ENCODE data around the gene NELL2.
"Not testable (repeated sequence)": the region's sequence is repeated elsewhere in the genome, so short reads cannot be mapped to it uniquely, and the experiment has no call there.

The NELL2 gene

GRCh38 chr12:44774815-44775411 is 101.2 kb downstream of the NELL2 start:
- DNase-seq, result peak; percentile 9

GRCh38 chr12:44771485-44772021 is 104.6 kb downstream of the NELL2 start:
- no peak for DNase-seq

GRCh38 chr12:44765796-44766195 is 110.3 kb downstream of the NELL2 start:
- no peak for DNase-seq

GRCh38 chr12:44763021-44763420 is 113.1 kb downstream of the NELL2 start:
- DNase-seq, result no peak

GRCh38 chr12:44759289-44759688 is 116.8 kb downstream of the NELL2 start:
- no peak for DNase-seq

GRCh38 chr12:44750468-44750867 is 125.6 kb downstream of the NELL2 start:
- no peak for DNase-seq

- DNase-seq, result no peak
Observed at GRCh38 chr12:44749566-44749965, 126.5 kb downstream of the NELL2 start.

GRCh38 chr12:44748950-44749468 is 127.1 kb downstream of the NELL2 start:
- DNase-seq, result no peak

- DNase-seq, result not testable (repeated sequence)
Observed at GRCh38 chr12:44741292-44741980, 134.7 kb downstream of the NELL2 start.

GRCh38 chr12:44738051-44738450 is 138.1 kb downstream of the NELL2 start:
- no peak for DNase-seq

GRCh38 chr12:44728566-44728965 is 147.5 kb downstream of the NELL2 start:
- no peak for DNase-seq

GRCh38 chr12:44720265-44720664 is 155.8 kb downstream of the NELL2 start:
- no peak for DNase-seq

GRCh38 chr12:44717612-44718011 is 158.5 kb downstream of the NELL2 start:
- no peak for DNase-seq

- DNase-seq, result no peak
Observed at GRCh38 chr12:44716711-44717110, 159.4 kb downstream of the NELL2 start.

- no peak for DNase-seq
Observed at GRCh38 chr12:44711736-44712135, 164.4 kb downstream of the NELL2 start.

GRCh38 chr12:44709166-44709565 is 166.9 kb downstream of the NELL2 start:
- peak; percentile 0 for DNase-seq

GRCh38 chr12:44708218-44708617 is 167.9 kb downstream of the NELL2 start:
- DNase-seq, result no peak

GRCh38 chr12:44703182-44703910 is 172.8 kb downstream of the NELL2 start:
- no peak for DNase-seq

- DNase-seq, result no peak
Observed at GRCh38 chr12:44697511-44697910, 178.6 kb downstream of the NELL2 start.

- DNase-seq, result peak; percentile 16
Observed at GRCh38 chr12:44696542-44696941, 179.6 kb downstream of the NELL2 start.

GRCh38 chr12:44694017-44694416 is 182.1 kb downstream of the NELL2 start:
- no peak for DNase-seq

- DNase-seq, result no peak
Observed at GRCh38 chr12:44689587-44689986, 186.5 kb downstream of the NELL2 start.

GRCh38 chr12:44686821-44687432 is 189.2 kb downstream of the NELL2 start:
- not testable (repeated sequence) for DNase-seq

All from EL (cell line).